Breast epithelium (tissue), 4 donors: ENCODE data around the gene ZNF579. TPM values are rescaled to one million over a fixed set of nuclear protein-coding genes. Genes with fewer than 3 reads are reported as not detected.

Source experiments
- DNase-seq, 2 donors: peaks; one replicate each; pipeline ENCODE4 v3.0.0-alpha.2; 2019; ENCODE audit warnings: low spot score in 2 of 2
- H3K27ac ChIP-seq, 2 donors: fragments of 200-600 bp; sonication (generic) in 1 of 2; one replicate each; pipeline ENCODE4 v1.5.1; 2016 to 2019; ENCODE audit warnings: mild to moderate bottlenecking in 1 of 2
- H3K27me3 ChIP-seq, 2 donors: fragments of 200-600 bp; sonication (generic) in 1 of 2; one replicate each; pipeline versions ENCODE4 v1.5.1 to v1.6.0; 2017 to 2019; ENCODE audit warnings: control low read depth in 1 of 2, mild to moderate bottlenecking in 1 of 2
- H3K36me3 ChIP-seq: fragments of 200-600 bp; one replicate; pipeline ENCODE4 v1.5.1; 2019
- H3K4me1 ChIP-seq, 2 donors: fragments of 200-600 bp; sonication (generic); one replicate each; pipeline ENCODE4 v1.5.1; 2016 to 2019; ENCODE audit warnings: control low read depth in 1 of 2
- H3K4me3 ChIP-seq, 3 donors: fragments of 200-600 bp; sonication (generic); 1 replicate in 2 of 3; 2 replicates in 1 of 3; pipeline ENCODE4 v1.5.1; 2016 to 2019; ENCODE audit warnings: mild to moderate bottlenecking in 3 of 3, moderate library complexity in 2 of 3
- H3K9me3 ChIP-seq, 2 donors: fragments of 200-600 bp; sonication (generic) in 1 of 2; one replicate each; pipeline ENCODE4 v1.5.1; 2016 to 2019; ENCODE audit warnings: control low read depth in 1 of 2
- CTCF ChIP-seq, 3 donors: fragments of 450-650 bp; IDR thresholded peaks; one replicate each; pipeline ENCODE4 v1.5.1; 2016 to 2017; ENCODE audit warnings: antibody characterized with exemption in 3 of 3, mild to moderate bottlenecking in 3 of 3, moderate library complexity in 3 of 3
- POLR2A ChIP-seq: fragments of 450-650 bp; IDR thresholded peaks from one replicate; pipeline ENCODE4 v1.6.1; 2016; ENCODE audit warnings: antibody characterized with exemption, mild to moderate bottlenecking, moderate library complexity
- POLR2AphosphoS5 ChIP-seq, 3 donors: sonication (generic); formaldehyde crosslinking; IDR thresholded peaks; one replicate each; pipeline ENCODE4 v1.6.1; 2017; ENCODE audit warnings: antibody characterized with exemption in 3 of 3
- intact Hi-C: fragments of 100-400 bp; cut with DNase I; formaldehyde crosslinking; loops from one replicate; pipeline ENCODE4 v1.15.1; 2023; ENCODE audit warnings: low total_unique reads
- total RNA-seq, 3 donors: library from RNA; depleted of rRNA; stranded (reverse); fragments of >200 nt; gene quantifications; one replicate each; pipeline ENCODE4 v1.1.0, GENCODE V29; 2016

Gene ZNF579
- total RNA-seq, 3 donors from 2014 or later: 1.6 to 2.3 (median 1.6) TPM

GRCh38 chr19:55593096-55593772 lies 12.6 kb upstream of the ZNF579 start:
- H3K4me1 ChIP-seq: no peaks in the 10 kb centered on the region
- no peak overlapping the region for H3K27ac ChIP-seq
- H3K9me3 ChIP-seq: no peaks in the 10 kb centered on the region
- H3K27me3 ChIP-seq: no peaks in the 10 kb centered on the region
- intact Hi-C loops: no loop called here
- H3K4me3 ChIP-seq: no peak overlapping the region
- no peak for DNase-seq
- H3K36me3 ChIP-seq: no peaks in the 10 kb centered on the region
- no peak for TF ChIP-seq POLR2AphosphoS5 (IDR thresholded peaks at IDR 0.05)
- TF ChIP-seq CTCF (IDR thresholded peaks at IDR 0.05): no peak
- no peak for TF ChIP-seq POLR2A

- TF ChIP-seq CTCF (IDR thresholded peaks at IDR 0.05): no peak
- TF ChIP-seq POLR2A: no peak
- TF ChIP-seq POLR2AphosphoS5 (IDR thresholded peaks at IDR 0.05): no peak
- H3K4me1 ChIP-seq: no peaks in the 10 kb centered on the region
- intact Hi-C loops: no loop called here
- H3K4me3 ChIP-seq: no peak overlapping the region
- H3K36me3 ChIP-seq: no peaks in the 10 kb centered on the region
- no peaks in the 10 kb centered on the region for H3K27me3 ChIP-seq
- H3K9me3 ChIP-seq: no peaks in the 10 kb centered on the region
- no peak overlapping the region for H3K27ac ChIP-seq
- DNase-seq: no peak
Observed at GRCh38 chr19:55592391-55593090, 11.9 kb upstream of the ZNF579 start.

- Histone ChIP-seq H3K27ac (no peak overlapping the region), H3K9me3 (no peaks in the 10 kb centered on the region), H3K36me3 (no peaks in the 10 kb centered on the region), H3K4me3 (no peak overlapping the region), H3K27me3 (no peaks in the 10 kb centered on the region), H3K4me1 (no peaks in the 10 kb centered on the region)
- TF ChIP-seq CTCF (IDR thresholded peaks at IDR 0.05) (no peak), POLR2AphosphoS5 (IDR thresholded peaks at IDR 0.05) (no peak), POLR2A (no peak)
- intact Hi-C loops: no loop called here
- no peak for DNase-seq
Observed at GRCh38 chr19:55591555-55591954, 10.9 kb upstream of the ZNF579 start.

GRCh38 chr19:55590617-55591016 lies 10.0 kb upstream of the ZNF579 start:
- TF ChIP-seq POLR2A (no peak), CTCF (IDR thresholded peaks at IDR 0.05) (no peak), POLR2AphosphoS5 (IDR thresholded peaks at IDR 0.05) (no peak)
- no peak for DNase-seq
- H3K9me3 ChIP-seq: no peaks in the 10 kb centered on the region
- no peaks in the 10 kb centered on the region for H3K27me3 ChIP-seq
- no peaks in the 10 kb centered on the region for H3K4me1 ChIP-seq
- H3K27ac ChIP-seq: no peak overlapping the region
- intact Hi-C loops: no loop called here
- H3K4me3 ChIP-seq: no peak overlapping the region
- no peaks in the 10 kb centered on the region for H3K36me3 ChIP-seq

GRCh38 chr19:55590109-55590508 lies 9.5 kb upstream of the ZNF579 start:
- no peak for DNase-seq
- intact Hi-C loops: no loop called here
- Histone ChIP-seq H3K4me1 (no peaks in the 10 kb centered on the region), H3K36me3 (no peaks in the 10 kb centered on the region), H3K9me3 (no peaks in the 10 kb centered on the region), H3K27ac (no peak overlapping the region), H3K27me3 (no peaks in the 10 kb centered on the region), H3K4me3 (no peak overlapping the region)
- no peak for TF ChIP-seq CTCF (IDR thresholded peaks at IDR 0.05)
